ENCODE data around the gene WNT11. TPM values are rescaled to one million over a fixed set of nuclear protein-coding genes. Genes with fewer than 3 reads are reported as not detected.

The WNT11 gene
- total RNA-seq, 1 donor from 2014 or later = 1.5 TPM

DNA sequence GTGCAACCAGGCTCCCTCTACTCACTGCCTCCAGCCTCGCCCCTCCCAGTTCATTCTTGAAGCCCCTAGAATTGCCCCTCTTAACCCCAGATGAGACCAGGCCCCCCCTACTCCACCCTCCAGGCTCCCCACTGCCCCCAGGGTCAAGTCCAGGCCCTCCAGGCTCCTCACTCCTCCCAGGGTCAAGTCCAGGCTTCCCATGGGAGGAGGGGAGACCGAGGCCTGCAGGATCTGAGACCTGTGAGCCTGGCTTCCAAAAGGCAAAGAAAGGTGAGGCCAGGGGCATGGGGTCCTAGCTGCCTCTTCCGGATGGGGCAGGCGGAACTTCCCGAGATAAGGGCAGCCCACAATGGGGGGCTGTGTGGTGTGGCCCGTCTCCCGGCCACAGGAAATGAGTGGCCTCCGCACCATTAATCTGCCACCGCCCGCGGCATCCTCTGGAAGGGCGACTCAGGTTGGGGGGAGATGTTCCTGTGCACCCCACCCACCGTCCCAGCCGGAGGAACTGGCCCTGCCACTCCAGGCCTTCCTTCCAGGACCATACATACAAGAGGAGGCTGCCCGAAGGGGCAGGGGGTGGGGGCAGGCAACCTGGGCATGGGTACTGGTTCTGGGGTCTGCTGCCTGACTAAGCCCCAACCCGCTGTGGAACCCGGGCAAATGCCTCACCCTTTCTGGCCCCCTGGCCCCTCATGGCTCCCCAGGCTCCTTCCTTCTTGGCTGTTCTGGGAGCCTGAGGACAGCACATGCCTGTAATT is 35.1 kb upstream of the WNT11 start:
- Mint-ChIP-seq H3K4me1 (ENCODE audit: low read depth) (peaks cover 2% of the 10 kb centered on the region), H3K27me3 (peaks cover 45% of the 10 kb centered on the region), H3K27ac (no peak overlapping the region), H3K4me3 (ENCODE audit: low read depth) (no peak overlapping the region), H3K9me3 (ENCODE audit: low read depth) (no peaks in the 10 kb centered on the region), H3K36me3 (ENCODE audit: insufficient read depth) (no peaks in the 10 kb centered on the region)
- DNase-seq (ENCODE audit: low spot score, unreplicated experiment) = no peak
- TF ChIP-seq, protein P1, sequence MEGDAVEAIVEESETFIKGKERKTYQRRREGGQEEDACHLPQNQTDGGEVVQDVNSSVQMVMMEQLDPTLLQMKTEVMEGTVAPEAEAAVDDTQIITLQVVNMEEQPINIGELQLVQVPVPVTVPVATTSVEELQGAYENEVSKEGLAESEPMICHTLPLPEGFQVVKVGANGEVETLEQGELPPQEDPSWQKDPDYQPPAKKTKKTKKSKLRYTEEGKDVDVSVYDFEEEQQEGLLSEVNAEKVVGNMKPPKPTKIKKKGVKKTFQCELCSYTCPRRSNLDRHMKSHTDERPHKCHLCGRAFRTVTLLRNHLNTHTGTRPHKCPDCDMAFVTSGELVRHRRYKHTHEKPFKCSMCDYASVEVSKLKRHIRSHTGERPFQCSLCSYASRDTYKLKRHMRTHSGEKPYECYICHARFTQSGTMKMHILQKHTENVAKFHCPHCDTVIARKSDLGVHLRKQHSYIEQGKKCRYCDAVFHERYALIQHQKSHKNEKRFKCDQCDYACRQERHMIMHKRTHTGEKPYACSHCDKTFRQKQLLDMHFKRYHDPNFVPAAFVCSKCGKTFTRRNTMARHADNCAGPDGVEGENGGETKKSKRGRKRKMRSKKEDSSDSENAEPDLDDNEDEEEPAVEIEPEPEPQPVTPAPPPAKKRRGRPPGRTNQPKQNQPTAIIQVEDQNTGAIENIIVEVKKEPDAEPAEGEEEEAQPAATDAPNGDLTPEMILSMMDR (IDR thresholded peaks at IDR 0.05; ENCODE audit: unreplicated experiment) = no peak

DNA sequence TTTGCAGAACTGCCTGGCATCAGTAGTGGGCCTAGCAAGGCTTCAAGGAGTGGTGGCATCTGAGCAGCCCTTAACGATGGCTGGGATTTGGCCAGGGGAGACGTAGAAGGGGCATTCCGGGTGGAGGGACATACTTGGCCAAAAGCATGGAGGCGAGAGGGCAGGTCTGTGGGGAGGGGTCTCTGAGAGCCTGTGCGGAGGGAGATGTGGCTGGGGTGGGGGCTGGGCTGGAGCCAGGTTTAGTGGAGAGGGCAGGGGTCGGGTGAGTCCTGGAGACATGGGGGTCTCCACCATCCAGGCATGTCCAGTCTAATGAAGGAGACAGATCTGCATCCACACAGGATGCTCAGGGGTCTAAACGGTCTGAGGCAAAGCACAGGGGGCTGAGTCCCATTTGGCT is 34.4 kb upstream of the WNT11 start:
- DNase-seq (ENCODE audit: low spot score, unreplicated experiment) = no peak
- Mint-ChIP-seq H3K27ac (peak overlapping the region; percentile 78), H3K4me1 (ENCODE audit: low read depth) (peaks cover 2% of the 10 kb centered on the region), H3K36me3 (ENCODE audit: insufficient read depth) (no peaks in the 10 kb centered on the region), H3K9me3 (ENCODE audit: low read depth) (no peaks in the 10 kb centered on the region), H3K4me3 (ENCODE audit: low read depth) (no peak overlapping the region), H3K27me3 (peaks cover 44% of the 10 kb centered on the region)
- TF ChIP-seq, protein P1 (IDR thresholded peaks at IDR 0.05; ENCODE audit: unreplicated experiment) = no peak

DNA sequence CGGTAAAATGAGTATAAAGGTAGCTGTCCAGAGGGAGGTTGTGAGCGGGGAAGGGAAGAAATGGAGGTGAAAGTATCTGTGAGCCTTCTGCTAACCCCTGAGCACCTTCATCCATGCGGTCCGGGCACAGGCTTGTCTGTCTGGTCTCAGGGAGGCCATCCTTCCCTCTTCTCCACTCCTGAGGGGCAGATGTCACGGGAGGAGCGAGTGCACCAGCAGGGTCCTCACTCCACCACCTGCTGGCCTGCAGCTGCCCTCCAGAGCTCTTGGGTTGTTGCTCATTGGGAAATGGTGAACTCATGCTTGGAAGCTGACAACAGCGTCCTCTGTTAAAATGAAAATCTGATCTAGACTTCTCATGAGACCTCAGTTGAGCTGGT is 33.8 kb upstream of the WNT11 start:
- Mint-ChIP-seq H3K36me3 (ENCODE audit: insufficient read depth) (no peaks in the 10 kb centered on the region), H3K4me3 (ENCODE audit: low read depth) (no peak overlapping the region), H3K4me1 (ENCODE audit: low read depth) (peaks cover 2% of the 10 kb centered on the region), H3K9me3 (ENCODE audit: low read depth) (no peaks in the 10 kb centered on the region), H3K27me3 (peaks cover 39% of the 10 kb centered on the region), H3K27ac (peak overlapping the region; percentile 78)
- TF ChIP-seq, protein P1 (IDR thresholded peaks at IDR 0.05; ENCODE audit: unreplicated experiment) = no peak
- DNase-seq (ENCODE audit: low spot score, unreplicated experiment) = no peak

DNA sequence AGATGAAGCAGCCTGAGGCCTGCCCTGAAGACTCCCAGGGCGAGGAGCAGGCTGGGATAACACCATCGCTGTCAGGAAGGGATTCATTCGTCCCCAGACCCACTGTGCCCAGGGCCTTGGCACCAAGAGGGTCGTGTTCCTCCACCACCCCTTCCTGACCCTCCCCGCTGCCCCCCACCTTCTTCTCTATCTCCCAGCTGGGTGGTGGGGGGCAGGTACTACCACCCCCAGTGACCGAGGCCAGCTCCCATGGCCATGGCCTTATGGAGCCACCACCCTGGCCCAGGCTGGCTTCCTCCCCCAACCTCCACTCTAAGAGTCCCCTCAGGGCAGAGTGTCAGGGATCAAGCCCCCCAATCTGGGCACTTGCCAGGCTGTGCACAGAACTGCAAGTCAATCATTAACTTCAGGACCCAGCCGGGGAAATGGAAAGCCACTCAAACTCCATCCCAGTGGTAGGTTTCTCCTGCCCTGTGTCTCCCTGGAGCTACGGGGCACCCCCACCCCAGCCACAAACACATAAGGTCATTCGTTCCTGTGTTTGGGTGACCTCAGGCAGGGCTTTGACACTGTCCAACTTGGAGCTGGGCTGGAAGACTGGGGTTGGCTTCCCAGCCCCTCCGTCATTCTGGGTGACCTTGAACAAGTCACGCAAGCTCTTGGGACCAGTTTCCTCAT is 33.3 kb upstream of the WNT11 start:
- Mint-ChIP-seq H3K9me3 (ENCODE audit: low read depth) (no peaks in the 10 kb centered on the region), H3K4me1 (ENCODE audit: low read depth) (peaks cover 2% of the 10 kb centered on the region), H3K4me3 (ENCODE audit: low read depth) (no peak overlapping the region), H3K27me3 (peaks cover 34% of the 10 kb centered on the region), H3K27ac (no peak overlapping the region), H3K36me3 (ENCODE audit: insufficient read depth) (no peaks in the 10 kb centered on the region)
- DNase-seq (ENCODE audit: low spot score, unreplicated experiment) = no peak
- TF ChIP-seq, protein P1 (IDR thresholded peaks at IDR 0.05; ENCODE audit: unreplicated experiment) = no peak

DNA sequence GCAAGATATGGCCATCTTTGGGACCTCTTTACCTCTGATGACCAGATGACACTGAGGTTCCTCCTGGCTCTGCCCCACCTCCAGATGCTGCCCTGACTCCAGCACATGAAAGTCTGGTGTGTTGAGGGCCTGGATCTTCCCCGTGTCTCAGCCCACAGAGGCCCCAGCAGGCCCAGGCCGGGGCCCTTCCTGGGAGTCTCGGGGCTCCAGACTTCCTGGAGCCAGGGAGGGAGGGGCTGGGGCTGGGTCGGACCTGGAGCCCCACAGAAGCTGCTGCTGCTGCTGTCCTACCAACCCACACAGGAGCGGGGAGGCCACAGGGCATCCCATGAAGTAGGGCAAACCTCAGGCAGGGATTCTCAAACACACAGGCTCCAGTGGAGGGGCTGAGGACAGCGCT is 32.2 kb upstream of the WNT11 start:
- Mint-ChIP-seq H3K4me1 (ENCODE audit: low read depth) (peaks cover 4% of the 10 kb centered on the region), H3K9me3 (ENCODE audit: low read depth) (no peaks in the 10 kb centered on the region), H3K27ac (no peak overlapping the region), H3K4me3 (ENCODE audit: low read depth) (no peak overlapping the region), H3K27me3 (peaks cover 24% of the 10 kb centered on the region), H3K36me3 (ENCODE audit: insufficient read depth) (no peaks in the 10 kb centered on the region)
- no peak for DNase-seq (ENCODE audit: low spot score, unreplicated experiment)
- TF ChIP-seq, protein P1 (IDR thresholded peaks at IDR 0.05; ENCODE audit: unreplicated experiment) = no peak

All from progenitor cell of endocrine pancreas (in vitro differentiated cells).